ENCODE data around the gene NR1H2.

Gene NR1H2

GRCh38 chr19:50417111-50418081 is 41.1 kb downstream of the NR1H2 start:
- Mint-ChIP-seq H3K4me1 (peaks cover 26% of the 10 kb centered on the region), H3K27ac (no peak overlapping the region), H3K9me3 (no peaks in the 10 kb centered on the region), H3K36me3 (peaks cover 26% of the 10 kb centered on the region), H3K4me3 (no peak overlapping the region)
- no peak for DNase-seq (ENCODE audit: low spot score in 2 of 2)
- ATAC-seq = no peak

DNA sequence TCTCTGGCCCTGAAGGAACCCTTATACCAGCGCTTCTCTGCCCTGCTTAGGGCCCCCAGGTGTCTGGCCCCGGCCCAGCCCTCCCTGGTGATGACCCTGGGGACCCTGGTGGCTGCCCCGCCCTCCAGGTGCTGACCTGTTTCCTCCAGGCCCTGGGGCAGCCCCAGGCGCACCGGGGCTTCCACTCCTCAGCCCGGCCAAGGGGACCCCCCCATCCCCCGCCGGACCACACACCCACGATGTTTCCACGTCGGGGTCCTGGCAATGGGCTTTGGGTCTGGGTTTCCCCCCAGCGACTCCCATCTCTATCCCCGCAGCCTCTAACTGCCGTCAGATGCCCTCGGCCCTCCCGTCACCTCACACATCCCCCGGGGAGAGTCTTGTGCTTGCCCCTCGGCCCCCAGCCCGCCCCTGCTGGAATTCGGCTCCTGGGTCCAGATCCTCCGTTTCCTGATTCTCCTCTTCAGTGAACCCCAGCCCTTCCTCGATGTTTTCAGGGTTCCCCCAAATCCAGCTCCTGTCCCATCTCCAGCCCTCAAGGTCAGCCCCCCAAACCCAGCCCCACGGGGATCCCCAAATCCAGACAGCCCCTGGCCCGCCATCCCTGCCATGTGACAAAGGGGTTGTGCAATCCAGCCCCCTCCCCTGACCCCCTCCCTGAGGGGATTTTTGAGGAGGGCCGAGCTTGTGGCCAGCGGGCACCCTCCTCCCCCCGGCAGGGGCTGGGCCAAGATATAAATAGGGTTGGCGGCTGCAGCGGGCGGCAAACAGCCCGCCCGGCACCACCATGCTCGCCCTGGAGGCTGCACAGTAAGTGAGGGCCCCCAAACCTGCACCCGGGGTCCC is 42.1 kb downstream of the NR1H2 start, which contains the start of gene SPIB:
Gene SPIB, plus strand, starts transcription at position 763 of the 846 bp plus-strand sequence. Its CDS starts 25 bp downstream, at position 788.
- Mint-ChIP-seq H3K4me1 (peaks cover 26% of the 10 kb centered on the region), H3K27ac (peak within 1 kb of the TSS; percentile 35), H3K9me3 (no peaks in the 10 kb centered on the region), H3K36me3 (peaks cover 17% of the 10 kb centered on the region), H3K4me3 (peak within 1 kb of the TSS; percentile 41)
- peak; percentile 27 for ATAC-seq
- no peak for DNase-seq (ENCODE audit: low spot score in 2 of 2)

GRCh38 chr19:50419022-50419579 is 42.8 kb downstream of the NR1H2 start:
- Mint-ChIP-seq H3K4me3 (peak overlapping the region; percentile 41), H3K9me3 (no peaks in the 10 kb centered on the region), H3K4me1 (peaks cover 26% of the 10 kb centered on the region), H3K27ac (peak overlapping the region; percentile 35), H3K36me3 (peaks cover 17% of the 10 kb centered on the region)
- no peak for ATAC-seq
- DNase-seq (ENCODE audit: low spot score in 2 of 2) = no peak

DNA sequence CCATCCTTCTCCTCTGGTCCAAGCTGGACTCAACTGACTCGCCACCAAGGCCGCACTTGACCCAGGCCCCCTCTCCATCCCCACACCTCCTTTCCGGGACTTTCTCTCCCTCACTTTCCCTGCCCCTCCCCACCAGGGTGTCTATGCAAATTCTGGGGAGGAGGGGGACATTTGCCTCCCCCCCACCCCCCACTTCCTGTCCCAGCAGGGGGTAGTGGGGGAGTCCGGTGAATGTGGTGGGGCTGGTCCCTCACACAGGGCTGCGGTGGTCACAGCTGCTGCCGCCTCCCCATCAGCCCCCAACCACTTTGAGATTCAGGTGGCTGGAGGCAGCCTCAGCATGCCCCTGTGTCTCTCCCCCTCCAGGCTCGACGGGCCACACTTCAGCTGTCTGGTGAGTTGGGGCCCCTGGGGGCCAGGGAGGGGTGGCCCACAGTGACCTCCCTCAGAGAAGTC is 43.4 kb downstream of the NR1H2 start:
- DNase-seq (ENCODE audit: low spot score in 2 of 2) (no peak), ATAC-seq (no peak)
- Mint-ChIP-seq H3K36me3 (peaks cover 14% of the 10 kb centered on the region), H3K4me1 (peaks cover 24% of the 10 kb centered on the region), H3K4me3 (peak overlapping the region; percentile 41), H3K9me3 (no peaks in the 10 kb centered on the region), H3K27ac (peak overlapping the region; percentile 35)

DNA sequence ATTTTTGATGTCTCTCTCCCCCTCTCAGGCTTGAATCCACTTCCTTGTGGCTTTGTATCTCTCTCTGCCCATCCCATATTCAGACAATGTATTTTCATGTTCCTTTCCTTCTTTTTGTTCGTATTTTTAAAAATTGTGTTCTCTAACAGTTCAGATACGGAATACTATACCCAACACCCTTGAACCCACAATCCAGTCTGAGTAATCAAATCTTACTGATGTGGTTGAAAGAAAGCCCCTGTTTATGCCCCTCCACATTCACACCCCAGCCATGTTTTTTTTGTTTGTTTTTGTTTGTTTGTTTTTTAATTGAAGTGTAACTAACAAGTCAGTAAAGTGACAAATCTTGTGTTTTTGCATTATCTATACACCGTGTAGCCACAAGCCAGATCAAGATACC is 43.9 kb downstream of the NR1H2 start:
- Mint-ChIP-seq H3K36me3 (peaks cover 9% of the 10 kb centered on the region), H3K9me3 (no peaks in the 10 kb centered on the region), H3K27ac (peak overlapping the region; percentile 35), H3K4me3 (peak overlapping the region; percentile 41), H3K4me1 (peaks cover 18% of the 10 kb centered on the region)
- ATAC-seq (no peak), DNase-seq (ENCODE audit: low spot score in 2 of 2) (no peak)

GRCh38 chr19:50420808-50421207 is 44.6 kb downstream of the NR1H2 start:
- H3K9me3 Mint-ChIP-seq = no peaks in the 10 kb centered on the region
- peaks cover 5% of the 10 kb centered on the region for H3K36me3 Mint-ChIP-seq
- ATAC-seq = no peak
- H3K27ac Mint-ChIP-seq = no peak overlapping the region
- peaks cover 18% of the 10 kb centered on the region for H3K4me1 Mint-ChIP-seq
- no peak for DNase-seq (ENCODE audit: low spot score in 2 of 2)
- H3K4me3 Mint-ChIP-seq = peak overlapping the region; percentile 41

- peak overlapping the region; percentile 19 for H3K27ac Mint-ChIP-seq
- no peaks in the 10 kb centered on the region for H3K36me3 Mint-ChIP-seq
- peaks cover 18% of the 10 kb centered on the region for H3K4me1 Mint-ChIP-seq
- DNase-seq (ENCODE audit: low spot score in 2 of 2) = no peak
- no peak overlapping the region for H3K4me3 Mint-ChIP-seq
- no peak for ATAC-seq
- H3K9me3 Mint-ChIP-seq = no peaks in the 10 kb centered on the region
Observed at GRCh38 chr19:50422397-50423278, 46.4 kb downstream of the NR1H2 start.

- Mint-ChIP-seq H3K9me3 (no peaks in the 10 kb centered on the region), H3K36me3 (no peaks in the 10 kb centered on the region), H3K4me1 (peaks cover 18% of the 10 kb centered on the region), H3K4me3 (no peak overlapping the region), H3K27ac (no peak overlapping the region)
- DNase-seq (ENCODE audit: low spot score in 2 of 2) (no peak), ATAC-seq (no peak)
Observed at GRCh38 chr19:50423279-50424113, 47.2 kb downstream of the NR1H2 start.

DNA sequence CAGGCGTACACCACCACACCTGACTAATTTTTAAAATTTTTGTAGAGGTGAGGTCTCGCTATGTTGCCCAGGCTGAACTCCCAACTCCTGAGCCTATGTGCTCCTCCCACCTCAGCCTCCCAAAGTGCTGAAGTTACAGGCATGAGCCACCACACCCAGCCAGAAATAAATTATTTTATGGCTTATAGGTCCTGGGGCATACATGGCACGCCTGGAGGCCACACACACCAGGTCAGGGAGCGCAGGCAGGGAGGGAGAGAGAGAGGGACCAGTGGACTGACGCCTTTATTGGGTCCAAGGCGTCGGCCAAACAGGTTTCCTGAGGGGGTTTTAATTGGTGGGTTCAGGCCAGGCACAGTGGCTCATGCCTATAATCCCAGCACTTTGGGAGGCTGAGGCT is 49.3 kb downstream of the NR1H2 start:
- Mint-ChIP-seq H3K4me1 (peaks cover 2% of the 10 kb centered on the region), H3K9me3 (no peaks in the 10 kb centered on the region), H3K36me3 (no peaks in the 10 kb centered on the region), H3K4me3 (no peak overlapping the region), H3K27ac (no peak overlapping the region)
- DNase-seq (ENCODE audit: low spot score in 2 of 2) = no peak
- ATAC-seq = no peak

DNA sequence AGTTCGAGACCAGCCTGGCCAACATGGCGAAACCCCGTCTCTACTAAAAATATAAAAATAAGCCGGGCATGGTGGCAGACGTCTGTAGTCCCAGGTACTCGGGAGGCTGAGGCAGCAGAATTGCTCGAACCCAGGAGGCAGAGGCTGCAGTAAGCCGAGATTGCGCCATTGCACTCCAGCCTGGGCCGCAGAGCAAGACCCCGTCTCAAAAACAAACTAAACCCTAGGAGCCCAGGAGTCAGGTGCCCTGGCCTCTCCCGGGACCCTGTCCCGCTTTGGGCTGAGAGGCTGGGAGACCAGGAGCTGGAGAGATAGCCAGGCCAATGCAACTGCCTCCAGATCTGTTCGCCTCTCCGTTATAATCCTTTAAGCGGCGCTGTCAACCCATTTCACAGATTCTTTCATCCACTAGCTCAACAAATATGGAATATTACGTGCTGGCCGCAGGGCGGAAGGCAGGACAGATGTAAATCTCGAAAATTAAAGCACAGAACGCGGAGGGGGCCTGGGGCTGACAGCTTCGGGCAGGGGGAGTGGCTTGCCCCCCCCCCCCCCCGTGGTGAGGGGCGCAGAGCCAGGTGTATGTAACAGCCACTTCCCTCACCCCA is 51.2 kb downstream of the NR1H2 start:
- no peak overlapping the region for H3K4me3 Mint-ChIP-seq
- H3K36me3 Mint-ChIP-seq = no peaks in the 10 kb centered on the region
- ATAC-seq = no peak
- H3K27ac Mint-ChIP-seq = no peak overlapping the region
- H3K4me1 Mint-ChIP-seq = peaks cover 15% of the 10 kb centered on the region
- H3K9me3 Mint-ChIP-seq = no peaks in the 10 kb centered on the region
- DNase-seq (ENCODE audit: low spot score in 2 of 2) = no peak

GRCh38 chr19:50427997-50428425 is 51.8 kb downstream of the NR1H2 start:
- Mint-ChIP-seq H3K9me3 (no peaks in the 10 kb centered on the region), H3K27ac (no peak overlapping the region), H3K4me1 (peaks cover 21% of the 10 kb centered on the region), H3K4me3 (no peak overlapping the region), H3K36me3 (peaks cover 2% of the 10 kb centered on the region)
- DNase-seq (ENCODE audit: low spot score in 2 of 2) (no peak), ATAC-seq (no peak)

- Mint-ChIP-seq H3K9me3 (no peaks in the 10 kb centered on the region), H3K4me3 (no peak overlapping the region), H3K4me1 (peaks cover 22% of the 10 kb centered on the region), H3K36me3 (peaks cover 4% of the 10 kb centered on the region), H3K27ac (no peak overlapping the region)
- no peak for DNase-seq (ENCODE audit: low spot score in 2 of 2)
- ATAC-seq = no peak
Observed at GRCh38 chr19:50428772-50429463, 52.7 kb downstream of the NR1H2 start.

GRCh38 chr19:50430888-50431342 is 54.7 kb downstream of the NR1H2 start:
- ATAC-seq (no peak), DNase-seq (ENCODE audit: low spot score in 2 of 2) (no peak)
- Mint-ChIP-seq H3K4me3 (peak overlapping the region; percentile 90), H3K9me3 (no peaks in the 10 kb centered on the region), H3K27ac (peak overlapping the region; percentile 92), H3K36me3 (peaks cover 4% of the 10 kb centered on the region), H3K4me1 (peaks cover 22% of the 10 kb centered on the region)

Measured in stimulated activated effector memory CD8-positive, alpha-beta T cell treated with anti-CD3 and anti-CD28 coated beads, Interleukin-12 subunit alpha, Interleukin-12 subunit beta, amount 100 ng/mL, for 72 hours (primary cell).